ENCODE data around the gene ACE2. TPM values are rescaled to one million over a fixed set of nuclear protein-coding genes. Genes with fewer than 3 reads are reported as not detected.

ACE2 gene
- total RNA-seq, 1 donor from 2014 or later: 3.4 TPM

DNA sequence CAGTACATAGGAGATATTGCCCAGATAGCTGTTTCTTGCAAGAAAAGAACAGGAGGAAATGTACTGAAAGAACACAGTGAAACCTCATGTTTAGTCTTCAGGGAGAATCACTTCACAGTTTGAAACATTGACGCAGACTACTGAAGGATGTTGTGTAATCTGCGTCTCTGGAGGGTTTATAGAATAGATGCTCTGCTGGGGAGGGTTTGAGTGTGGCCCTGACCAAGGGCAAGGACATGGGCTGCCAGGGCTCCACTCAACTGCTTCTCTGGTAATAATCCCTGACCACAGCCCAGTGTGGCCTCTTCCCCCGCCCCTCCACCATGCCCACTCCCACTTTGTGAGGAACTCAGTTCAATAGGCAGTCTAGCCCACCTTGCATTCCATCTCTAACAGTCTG lies 15.8 kb upstream of the ACE2 start:
- DNase-seq: no peak
- no peaks in the 10 kb centered on the region for H3K4me1 ChIP-seq
- H3K27me3 ChIP-seq: no peaks in the 10 kb centered on the region
- TF ChIP-seq, protein P1, sequence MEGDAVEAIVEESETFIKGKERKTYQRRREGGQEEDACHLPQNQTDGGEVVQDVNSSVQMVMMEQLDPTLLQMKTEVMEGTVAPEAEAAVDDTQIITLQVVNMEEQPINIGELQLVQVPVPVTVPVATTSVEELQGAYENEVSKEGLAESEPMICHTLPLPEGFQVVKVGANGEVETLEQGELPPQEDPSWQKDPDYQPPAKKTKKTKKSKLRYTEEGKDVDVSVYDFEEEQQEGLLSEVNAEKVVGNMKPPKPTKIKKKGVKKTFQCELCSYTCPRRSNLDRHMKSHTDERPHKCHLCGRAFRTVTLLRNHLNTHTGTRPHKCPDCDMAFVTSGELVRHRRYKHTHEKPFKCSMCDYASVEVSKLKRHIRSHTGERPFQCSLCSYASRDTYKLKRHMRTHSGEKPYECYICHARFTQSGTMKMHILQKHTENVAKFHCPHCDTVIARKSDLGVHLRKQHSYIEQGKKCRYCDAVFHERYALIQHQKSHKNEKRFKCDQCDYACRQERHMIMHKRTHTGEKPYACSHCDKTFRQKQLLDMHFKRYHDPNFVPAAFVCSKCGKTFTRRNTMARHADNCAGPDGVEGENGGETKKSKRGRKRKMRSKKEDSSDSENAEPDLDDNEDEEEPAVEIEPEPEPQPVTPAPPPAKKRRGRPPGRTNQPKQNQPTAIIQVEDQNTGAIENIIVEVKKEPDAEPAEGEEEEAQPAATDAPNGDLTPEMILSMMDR (IDR thresholded peaks at IDR 0.05): no peak
- H3K4me3 ChIP-seq: no peak overlapping the region
- H3K36me3 ChIP-seq: no peaks in the 10 kb centered on the region
- ATAC-seq: no peak
- no peaks in the 10 kb centered on the region for H3K9me3 ChIP-seq
- intact Hi-C loops (cut with DNase I): no loop called here
- H3K27ac ChIP-seq: no peak overlapping the region

DNA sequence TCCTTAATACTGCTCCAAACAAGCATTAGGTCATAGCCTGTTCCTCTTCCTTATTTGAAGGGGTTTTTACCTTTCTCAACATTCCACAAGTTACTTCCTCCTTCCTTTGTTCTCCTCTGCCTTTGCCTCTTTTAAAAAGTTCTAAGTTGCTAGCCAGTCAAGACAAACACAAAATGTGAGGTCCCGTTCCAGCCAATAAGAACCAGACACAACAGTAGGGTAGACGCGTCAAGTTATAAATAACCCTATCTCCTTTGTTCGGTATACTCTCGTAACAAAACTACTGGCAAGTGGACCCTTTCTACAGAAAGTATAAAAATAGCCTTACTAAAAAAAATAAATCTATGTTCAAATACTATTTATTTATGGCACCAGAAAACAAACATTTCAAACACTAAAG lies 6.3 kb upstream of the ACE2 start:
- DNase-seq: no peak
- H3K27ac ChIP-seq: no peak overlapping the region
- ATAC-seq: no peak
- no peaks in the 10 kb centered on the region for H3K4me1 ChIP-seq
- H3K4me3 ChIP-seq: no peak overlapping the region
- H3K9me3 ChIP-seq: no peaks in the 10 kb centered on the region
- no peaks in the 10 kb centered on the region for H3K27me3 ChIP-seq
- intact Hi-C loops (cut with DNase I): no loop called here
- TF ChIP-seq, protein P1 (IDR thresholded peaks at IDR 0.05): no peak
- no peaks in the 10 kb centered on the region for H3K36me3 ChIP-seq

DNA sequence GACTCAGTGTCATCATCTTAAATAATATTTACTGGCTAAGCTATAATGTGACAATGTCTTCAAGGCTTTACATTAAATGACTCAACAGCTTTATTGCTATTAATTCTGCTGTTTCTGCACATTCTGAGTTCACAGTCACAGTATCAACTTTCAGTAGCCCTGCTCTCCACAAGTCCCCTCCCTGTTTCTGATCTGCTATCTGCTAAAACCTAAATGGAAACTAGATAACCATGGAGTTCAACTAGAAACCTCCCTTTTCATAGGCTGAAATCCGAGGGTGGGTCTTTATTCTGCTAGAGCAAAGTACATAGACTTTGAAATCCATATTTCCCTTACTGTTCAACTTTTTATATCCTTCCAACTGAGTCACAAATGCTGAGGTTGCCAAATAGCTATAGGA lies 5.4 kb upstream of the ACE2 start:
- ATAC-seq (no peak), DNase-seq (no peak)
- Histone ChIP-seq H3K27ac (no peak overlapping the region), H3K4me3 (no peak overlapping the region), H3K4me1 (no peaks in the 10 kb centered on the region), H3K9me3 (no peaks in the 10 kb centered on the region), H3K36me3 (no peaks in the 10 kb centered on the region), H3K27me3 (no peaks in the 10 kb centered on the region)
- intact Hi-C loops (cut with DNase I): no loop called here
- TF ChIP-seq, protein P1 (IDR thresholded peaks at IDR 0.05): no peak

- ATAC-seq (no peak), DNase-seq (no peak)
- intact Hi-C loops (cut with DNase I): no loop called here
- Histone ChIP-seq H3K4me1 (no peaks in the 10 kb centered on the region), H3K36me3 (no peaks in the 10 kb centered on the region), H3K27ac (no peak overlapping the region), H3K9me3 (no peaks in the 10 kb centered on the region), H3K27me3 (no peaks in the 10 kb centered on the region), H3K4me3 (no peak overlapping the region)
- TF ChIP-seq, protein P1 (IDR thresholded peaks at IDR 0.05): no peak
These were observed 4.5 kb upstream of the ACE2 start for GRCh38 chrX:15605226-15605625.

GRCh38 chrX:15602761-15603160 lies 2.0 kb upstream of the ACE2 start:
- H3K36me3 ChIP-seq: no peaks in the 10 kb centered on the region
- TF ChIP-seq, protein P1 (IDR thresholded peaks at IDR 0.05): no peak
- no peaks in the 10 kb centered on the region for H3K27me3 ChIP-seq
- DNase-seq (no peak), ATAC-seq (no peak)
- intact Hi-C loops (cut with DNase I): no loop called here
- no peaks in the 10 kb centered on the region for H3K9me3 ChIP-seq
- no peak overlapping the region for H3K4me3 ChIP-seq
- H3K27ac ChIP-seq: no peak overlapping the region
- H3K4me1 ChIP-seq: no peaks in the 10 kb centered on the region

DNA sequence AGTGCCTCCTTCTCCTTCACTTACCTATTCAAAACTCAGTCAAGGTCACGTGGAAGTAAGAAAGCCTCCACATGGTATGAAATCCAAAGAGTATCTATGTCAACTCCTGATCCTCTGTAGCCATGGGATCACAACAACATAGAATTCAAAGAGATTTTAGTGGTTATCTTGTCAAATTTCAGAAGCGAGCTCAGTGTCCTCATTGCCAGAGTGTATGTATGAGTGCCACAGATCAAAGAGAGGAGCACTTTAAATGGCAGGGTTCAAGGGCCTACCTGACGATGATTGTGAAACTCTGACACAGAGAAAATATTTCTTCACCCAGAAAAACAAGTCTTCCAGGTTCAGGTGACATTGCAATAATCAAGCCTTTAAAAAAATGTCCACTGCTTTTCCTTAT lies 1.2 kb upstream of the ACE2 start:
- Histone ChIP-seq H3K36me3 (no peaks in the 10 kb centered on the region), H3K9me3 (no peaks in the 10 kb centered on the region), H3K27ac (no peak overlapping the region), H3K4me3 (no peak overlapping the region), H3K4me1 (no peaks in the 10 kb centered on the region), H3K27me3 (no peaks in the 10 kb centered on the region)
- DNase-seq (no peak), ATAC-seq (peak; percentile 23)
- intact Hi-C loops (cut with DNase I): no loop called here
- TF ChIP-seq, protein P1 (IDR thresholded peaks at IDR 0.05): no peak
